MM.1S (cell line): ENCODE results near the gene GLS.

Experiments used
- EZH2 ChIP-seq: fragments of 300-600 bp; sonication (generic); optimal IDR thresholded peaks from 2 replicates; pipeline ENCODE3; 2017; ENCODE audit warnings: low read depth, mild to moderate bottlenecking, antibody characterized with exemption, low read length, mixed read lengths
- EZH2phosphoT487 ChIP-seq: fragments of 300-600 bp; sonication (generic); IDR thresholded peaks from 2 replicates; pipeline ENCODE4 v1.6.1; 2018; ENCODE audit warnings: antibody characterized with exemption, low read length
- TF ChIP-seq, protein P1 (sequence below): fragments of 300-600 bp; sonication (generic); IDR thresholded peaks from 2 replicates; pipeline ENCODE4 v1.5.1; 2016; ENCODE audit warnings: antibody characterized with exemption, low read length, mixed read lengths

DNA sequence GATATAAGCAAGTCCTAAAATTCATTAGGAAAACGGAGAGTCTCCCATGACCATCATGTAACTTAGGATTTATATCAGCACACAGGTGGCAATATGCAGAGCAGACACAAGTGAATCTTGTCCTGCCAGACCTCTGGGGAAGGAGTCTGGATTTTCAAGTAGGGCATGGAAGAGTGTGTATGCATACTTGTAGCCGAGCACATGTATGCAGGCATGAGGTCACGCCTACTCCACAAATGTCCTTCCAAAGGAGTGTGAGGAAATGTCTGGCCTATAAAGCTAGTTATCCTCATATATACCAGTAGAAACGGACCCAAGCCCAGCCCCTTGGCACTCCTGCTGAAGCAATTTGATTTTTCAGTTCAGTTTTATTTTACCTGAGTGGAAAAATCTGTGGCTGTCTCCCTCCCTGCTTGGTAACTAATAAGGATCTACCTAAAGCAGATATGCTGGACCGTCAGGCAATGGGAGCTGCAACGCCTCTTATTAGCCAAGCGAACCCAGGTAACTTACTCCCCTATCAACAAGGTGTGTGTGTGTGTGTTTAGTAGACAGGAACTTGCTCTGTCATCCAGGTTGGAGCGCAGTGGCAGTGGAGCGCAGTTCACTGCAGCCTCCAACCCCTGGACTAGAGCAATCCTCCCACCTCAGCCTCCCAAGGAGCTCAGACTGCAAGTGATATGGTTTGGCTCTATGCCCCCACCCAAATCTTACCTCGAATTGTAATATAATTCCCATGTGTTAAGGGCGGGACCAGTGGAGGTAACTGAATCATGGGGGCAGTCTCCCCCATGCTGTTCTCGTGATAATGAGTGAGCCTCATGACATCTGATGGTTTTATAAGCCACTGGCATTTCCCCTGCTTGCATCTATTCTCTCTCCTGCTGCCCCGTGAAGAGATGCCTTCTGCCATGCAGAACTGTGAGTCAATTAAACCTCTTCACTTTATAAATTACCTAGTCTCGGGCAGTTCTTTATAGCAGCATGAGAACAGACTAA, 130.6 kb downstream of the GLS start:
- TF ChIP-seq, protein P1, sequence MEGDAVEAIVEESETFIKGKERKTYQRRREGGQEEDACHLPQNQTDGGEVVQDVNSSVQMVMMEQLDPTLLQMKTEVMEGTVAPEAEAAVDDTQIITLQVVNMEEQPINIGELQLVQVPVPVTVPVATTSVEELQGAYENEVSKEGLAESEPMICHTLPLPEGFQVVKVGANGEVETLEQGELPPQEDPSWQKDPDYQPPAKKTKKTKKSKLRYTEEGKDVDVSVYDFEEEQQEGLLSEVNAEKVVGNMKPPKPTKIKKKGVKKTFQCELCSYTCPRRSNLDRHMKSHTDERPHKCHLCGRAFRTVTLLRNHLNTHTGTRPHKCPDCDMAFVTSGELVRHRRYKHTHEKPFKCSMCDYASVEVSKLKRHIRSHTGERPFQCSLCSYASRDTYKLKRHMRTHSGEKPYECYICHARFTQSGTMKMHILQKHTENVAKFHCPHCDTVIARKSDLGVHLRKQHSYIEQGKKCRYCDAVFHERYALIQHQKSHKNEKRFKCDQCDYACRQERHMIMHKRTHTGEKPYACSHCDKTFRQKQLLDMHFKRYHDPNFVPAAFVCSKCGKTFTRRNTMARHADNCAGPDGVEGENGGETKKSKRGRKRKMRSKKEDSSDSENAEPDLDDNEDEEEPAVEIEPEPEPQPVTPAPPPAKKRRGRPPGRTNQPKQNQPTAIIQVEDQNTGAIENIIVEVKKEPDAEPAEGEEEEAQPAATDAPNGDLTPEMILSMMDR = no peak
- TF ChIP-seq EZH2 = no peak
- no peak for TF ChIP-seq EZH2phosphoT487
